ENCODE measurements around the gene SLC16A3.

GRCh38 chr17:82281076-82281475 lies 52.2 kb downstream of the SLC16A3 start:
- TF ChIP-seq GATA2 (IDR thresholded peaks at IDR 0.05; ENCODE audit: low read depth, low read length) = no peak
- TF ChIP-seq GATA3 (IDR thresholded peaks at IDR 0.05; ENCODE audit: low read depth, low read length) = no peak

Data from SH-SY5Y (cell line).